Mucosa of descending colon (tissue), 3 donors: ENCODE data around the gene PSTPIP1. TPM values are rescaled to one million over a fixed set of nuclear protein-coding genes. Genes with fewer than 3 reads are reported as not detected.

Source experiments
- ATAC-seq: fragments of 200-7000 bp; cut with Tn5 transposase; one replicate; pipeline ENCODE4 v1.9.1; 2020; ENCODE audit warnings: mild to moderate bottlenecking, moderate library complexity
- DNase-seq, 3 donors: peaks; one replicate each; pipeline ENCODE4 v3.0.0-alpha.2; 2020
- H3K36me3 ChIP-seq: fragments of 200-600 bp; one replicate; pipeline ENCODE4 v1.8.0; 2021; ENCODE audit warnings: low read depth, mild to moderate bottlenecking
- H3K4me1 ChIP-seq: fragments of 200-600 bp; one replicate; pipeline ENCODE4 v1.8.0; 2021; ENCODE audit warnings: low read depth, mild to moderate bottlenecking
- H3K4me3 ChIP-seq: fragments of 200-600 bp; one replicate; pipeline ENCODE4 v1.8.0; 2021; ENCODE audit warnings: mild to moderate bottlenecking
- H3K9me3 ChIP-seq: fragments of 200-600 bp; one replicate; pipeline ENCODE4 v1.8.0; 2021; ENCODE audit warnings: mild to moderate bottlenecking
- intact Hi-C, 2 donors: fragments of 100-400 bp; cut with DNase I in 1 of 2; cut with micrococcal nuclease in 1 of 2; formaldehyde crosslinking; loops; one replicate each; pipeline versions ENCODE4 v1.11.0 to v1.11.1; 2022; cut with DNase I, micrococcal nuclease
- total RNA-seq, 3 donors: library from RNA; stranded (reverse); fragmentation: NEBNext Ultra II Directional in 2 of 3; extraction: Animal tissue kit (Norgen Biotek cat#: 25700) in 2 of 3; gene quantifications; one replicate each; pipeline versions ENCODE4 v1.2.1 to v1.2.4, GENCODE V29; 2021 to 2023
- TF ChIP-seq, protein P1 (sequence below): fragments of 200-600 bp; IDR thresholded peaks from one replicate; pipeline ENCODE4 v1.8.0; 2022; ENCODE audit warnings: antibody characterized with exemption, mild to moderate bottlenecking
- donor health status: DM: no; HTN: no; CAD: no; lungs with moderate emphysema.
- donor health status: DM: no; HTN: no; CAD: no.
- donor health status: DM: no; HTN: yes; CAD: no.

PSTPIP1 gene
- total RNA-seq, 3 donors from 2014 or later = 4.4 to 8.2 (median 6.3) TPM

DNA sequence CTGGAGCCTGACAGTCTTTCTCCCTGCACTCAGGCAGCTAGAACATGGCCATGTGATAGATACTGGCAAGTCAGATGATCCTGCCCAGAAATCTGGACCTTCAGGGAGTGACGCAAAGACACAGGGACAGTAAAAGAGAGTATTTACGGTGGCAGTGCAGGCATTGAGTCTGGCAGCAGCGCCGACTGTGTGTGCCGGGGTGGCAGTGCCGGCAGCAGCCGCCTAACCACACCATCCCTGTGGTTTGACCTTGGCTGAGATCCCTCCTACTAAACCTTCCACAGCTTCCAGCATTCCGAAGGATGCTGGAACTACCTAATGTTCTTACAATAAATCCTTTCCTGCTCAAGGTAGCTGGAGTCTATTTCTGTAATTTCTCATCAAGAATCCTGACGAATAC is 80.6 kb downstream of the PSTPIP1 start:
- Histone ChIP-seq H3K9me3 (no peaks in the 10 kb centered on the region), H3K36me3 (no peaks in the 10 kb centered on the region), H3K4me3 (no peak overlapping the region), H3K4me1 (peaks cover 5% of the 10 kb centered on the region)
- DNase-seq (no peak), ATAC-seq (peak; percentile 33)
- TF ChIP-seq, protein P1, sequence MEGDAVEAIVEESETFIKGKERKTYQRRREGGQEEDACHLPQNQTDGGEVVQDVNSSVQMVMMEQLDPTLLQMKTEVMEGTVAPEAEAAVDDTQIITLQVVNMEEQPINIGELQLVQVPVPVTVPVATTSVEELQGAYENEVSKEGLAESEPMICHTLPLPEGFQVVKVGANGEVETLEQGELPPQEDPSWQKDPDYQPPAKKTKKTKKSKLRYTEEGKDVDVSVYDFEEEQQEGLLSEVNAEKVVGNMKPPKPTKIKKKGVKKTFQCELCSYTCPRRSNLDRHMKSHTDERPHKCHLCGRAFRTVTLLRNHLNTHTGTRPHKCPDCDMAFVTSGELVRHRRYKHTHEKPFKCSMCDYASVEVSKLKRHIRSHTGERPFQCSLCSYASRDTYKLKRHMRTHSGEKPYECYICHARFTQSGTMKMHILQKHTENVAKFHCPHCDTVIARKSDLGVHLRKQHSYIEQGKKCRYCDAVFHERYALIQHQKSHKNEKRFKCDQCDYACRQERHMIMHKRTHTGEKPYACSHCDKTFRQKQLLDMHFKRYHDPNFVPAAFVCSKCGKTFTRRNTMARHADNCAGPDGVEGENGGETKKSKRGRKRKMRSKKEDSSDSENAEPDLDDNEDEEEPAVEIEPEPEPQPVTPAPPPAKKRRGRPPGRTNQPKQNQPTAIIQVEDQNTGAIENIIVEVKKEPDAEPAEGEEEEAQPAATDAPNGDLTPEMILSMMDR = no peak
- intact Hi-C loops = no loop called here

DNA sequence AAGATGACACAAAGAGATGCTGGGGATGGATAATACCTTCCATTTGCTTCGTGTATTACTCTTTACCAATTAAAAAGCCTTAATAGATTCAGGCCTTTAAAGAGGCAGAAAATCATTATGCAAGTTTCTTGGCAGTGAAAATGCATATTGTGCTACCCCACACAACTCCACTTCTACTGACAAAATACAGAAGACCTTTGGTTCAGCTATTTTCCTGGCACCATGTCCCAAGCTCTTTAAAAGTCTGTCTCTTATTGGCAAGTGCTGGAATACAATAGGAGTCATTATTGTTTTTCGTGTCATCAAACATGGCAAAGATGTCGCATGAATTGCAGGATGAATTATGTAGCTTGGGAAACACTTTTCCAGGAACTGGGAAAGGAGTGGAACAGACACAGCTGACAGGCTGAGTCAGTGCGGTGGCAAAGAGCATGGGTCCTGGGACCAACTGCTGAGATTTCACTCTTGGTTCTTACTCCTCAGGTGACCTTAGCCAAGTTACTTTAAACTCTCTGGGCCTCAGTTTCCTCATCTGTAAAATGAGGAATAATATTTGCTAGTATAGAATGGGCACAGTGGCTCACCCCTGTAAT is 81.5 kb downstream of the PSTPIP1 start:
- Histone ChIP-seq H3K9me3 (no peaks in the 10 kb centered on the region), H3K4me1 (peaks cover 2% of the 10 kb centered on the region), H3K4me3 (no peak overlapping the region), H3K36me3 (no peaks in the 10 kb centered on the region)
- TF ChIP-seq, protein P1 = no peak
- intact Hi-C loops = no loop called here
- ATAC-seq (no peak), DNase-seq (no peak)

DNA sequence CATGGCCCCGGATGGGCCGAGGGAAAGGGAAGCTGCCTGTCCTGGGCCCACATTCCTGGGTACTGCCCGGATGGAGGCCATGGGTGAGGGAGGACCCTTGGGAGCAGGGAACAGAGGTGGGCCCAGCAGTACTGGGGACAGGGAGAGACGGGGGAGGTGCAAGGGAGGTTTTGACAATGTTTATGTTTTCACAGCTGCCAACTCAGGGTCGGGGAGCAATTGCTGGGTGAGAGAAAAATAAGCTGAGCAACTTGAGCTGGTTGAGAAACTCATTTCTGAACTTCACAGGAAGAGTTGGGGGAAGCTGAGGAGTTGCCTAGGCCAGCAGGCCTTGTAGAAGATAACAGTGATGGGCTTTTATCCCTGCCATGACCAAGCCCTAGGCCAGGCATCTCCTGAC is 87.0 kb downstream of the PSTPIP1 start:
- ATAC-seq (no peak), DNase-seq (no peak)
- Histone ChIP-seq H3K36me3 (no peaks in the 10 kb centered on the region), H3K9me3 (no peaks in the 10 kb centered on the region), H3K4me3 (no peak overlapping the region), H3K4me1 (peaks cover 9% of the 10 kb centered on the region)
- TF ChIP-seq, protein P1 = no peak
- intact Hi-C loops = no loop called here

- Histone ChIP-seq H3K9me3 (no peaks in the 10 kb centered on the region), H3K36me3 (no peaks in the 10 kb centered on the region), H3K4me1 (peaks cover 9% of the 10 kb centered on the region), H3K4me3 (no peak overlapping the region)
- peak; percentile 99 for ATAC-seq
- TF ChIP-seq, protein P1 = no peak
- intact Hi-C loops = no loop called here
- peak; percentile 86 to 92 (median 88) for DNase-seq
Measured at GRCh38 chr15:77083381-77084160, 88.6 kb downstream of the PSTPIP1 start.

GRCh38 chr15:77084436-77084835 is 89.5 kb downstream of the PSTPIP1 start:
- H3K4me3 ChIP-seq = no peak overlapping the region
- H3K36me3 ChIP-seq = no peaks in the 10 kb centered on the region
- intact Hi-C loops = no loop called here
- H3K9me3 ChIP-seq = no peaks in the 10 kb centered on the region
- ATAC-seq = no peak
- TF ChIP-seq, protein P1 = no peak
- no peak for DNase-seq
- H3K4me1 ChIP-seq = peaks cover 9% of the 10 kb centered on the region
